Measurements from ENCODE around the gene GJB5.

The GJB5 gene

GRCh38 chr1:34739613-34740012 is 15.2 kb upstream of the GJB5 start:
- H2AK5ac ChIP-seq (ENCODE audit: low read length), result no peak overlapping the region
- H2BK5ac ChIP-seq (ENCODE audit: low read length), result no peak overlapping the region
- no peak overlapping the region for H4K5ac ChIP-seq (ENCODE audit: low read length)
- H3K4ac ChIP-seq (ENCODE audit: low read depth, low read length), result no peak overlapping the region
- no peak overlapping the region for H3K27ac ChIP-seq (ENCODE audit: low read depth, low read length)
- DNase-seq, result peak; percentile 31
- H3K27me3 ChIP-seq (ENCODE audit: insufficient read depth, low read length, poor library complexity), result no peaks in the 10 kb centered on the region
- H3K4me3 ChIP-seq (ENCODE audit: low read length), result no peak overlapping the region
- H2BK15ac ChIP-seq (replicated peaks; ENCODE audit: low read depth), result no peak overlapping the region
- H3K56ac ChIP-seq (ENCODE audit: low read length), result peak overlapping the region; percentile 64
- no peak overlapping the region for H3K23ac ChIP-seq (ENCODE audit: low read length)
- no peak overlapping the region for H2BK120ac ChIP-seq (ENCODE audit: low read depth, low read length)
- no peaks in the 10 kb centered on the region for H3K36me3 ChIP-seq (ENCODE audit: control insufficient read depth, insufficient read depth, low read length)
- H4K8ac ChIP-seq (ENCODE audit: low read depth, low read length), result no peak overlapping the region
- H3K79me1 ChIP-seq (ENCODE audit: low read length), result no peaks in the 10 kb centered on the region
- WGBS (ENCODE audit: extremely low coverage, insufficient coverage, low lambda C conversion rate), result no CpG with 5 or more reads among the region's 3 CpGs
- H3K79me2 ChIP-seq (ENCODE audit: control insufficient read depth, insufficient read depth, low read length), result no peaks in the 10 kb centered on the region
- H3K18ac ChIP-seq (ENCODE audit: low read length), result no peak overlapping the region
- H3K9ac ChIP-seq (ENCODE audit: low read length), result no peak overlapping the region
- H3K4me1 ChIP-seq (ENCODE audit: control insufficient read depth, low read depth, low read length), result peaks cover 2% of the 10 kb centered on the region
- H3K4me2 ChIP-seq (ENCODE audit: low read length), result no peak overlapping the region

DNA sequence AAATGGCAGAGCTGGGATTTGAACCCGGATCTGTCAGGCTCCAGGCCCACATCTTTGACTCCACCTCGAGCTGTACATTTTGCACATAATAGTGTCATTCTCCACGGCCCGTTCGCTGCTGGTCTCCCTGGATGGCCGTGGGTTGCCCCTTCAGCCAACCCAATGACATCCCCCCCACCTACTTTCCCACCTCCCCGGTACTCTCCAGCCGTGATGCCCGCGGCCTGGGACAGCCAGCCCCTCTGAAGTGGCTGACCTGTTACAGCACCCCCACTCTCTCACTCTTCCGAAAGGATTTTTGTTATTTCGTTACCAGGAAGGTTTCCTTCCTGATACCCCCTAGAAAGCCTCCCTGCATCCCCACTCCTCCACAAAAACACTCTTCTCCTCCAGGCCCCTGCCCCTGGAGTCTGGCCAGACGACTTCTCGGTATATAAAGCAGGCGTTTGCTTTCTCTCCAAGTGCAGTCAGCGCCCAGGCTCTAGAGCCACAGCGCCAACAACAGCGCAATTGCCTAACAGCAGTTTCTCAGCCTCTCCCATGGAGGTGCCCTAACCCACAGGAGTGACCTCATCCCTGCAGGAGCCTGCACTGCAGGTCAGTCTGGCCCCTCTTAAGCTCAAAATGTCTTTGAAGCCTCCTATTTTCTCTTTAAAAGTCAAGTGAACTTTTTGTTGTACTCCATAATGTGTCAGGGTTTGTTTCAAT is 14.5 kb upstream of the GJB5 start:
- Histone ChIP-seq H3K4me3 (ENCODE audit: low read length) (no peak overlapping the region), H4K8ac (ENCODE audit: low read depth, low read length) (no peak overlapping the region), H3K79me1 (ENCODE audit: low read length) (no peaks in the 10 kb centered on the region), H2AK5ac (ENCODE audit: low read length) (no peak overlapping the region), H2BK120ac (ENCODE audit: low read depth, low read length) (no peak overlapping the region), H3K18ac (ENCODE audit: low read length) (no peak overlapping the region), H3K4ac (ENCODE audit: low read depth, low read length) (no peak overlapping the region), H3K9ac (ENCODE audit: low read length) (no peak overlapping the region), H3K27me3 (ENCODE audit: insufficient read depth, low read length, poor library complexity) (no peaks in the 10 kb centered on the region), H3K4me1 (ENCODE audit: control insufficient read depth, low read depth, low read length) (peaks cover 2% of the 10 kb centered on the region), H3K36me3 (ENCODE audit: control insufficient read depth, insufficient read depth, low read length) (no peaks in the 10 kb centered on the region), H3K56ac (ENCODE audit: low read length) (no peak overlapping the region), H3K79me2 (ENCODE audit: control insufficient read depth, insufficient read depth, low read length) (no peaks in the 10 kb centered on the region), H2BK15ac (replicated peaks; ENCODE audit: low read depth) (no peak overlapping the region), H4K5ac (ENCODE audit: low read length) (no peak overlapping the region), H2BK5ac (ENCODE audit: low read length) (no peak overlapping the region), H3K23ac (ENCODE audit: low read length) (no peak overlapping the region), H3K4me2 (ENCODE audit: low read length) (no peak overlapping the region), H3K27ac (ENCODE audit: low read depth, low read length) (no peak overlapping the region)
- DNase-seq, result peak; percentile 86
- no CpG with 5 or more reads among the region's 18 CpGs for WGBS (ENCODE audit: extremely low coverage, insufficient coverage, low lambda C conversion rate)

DNA sequence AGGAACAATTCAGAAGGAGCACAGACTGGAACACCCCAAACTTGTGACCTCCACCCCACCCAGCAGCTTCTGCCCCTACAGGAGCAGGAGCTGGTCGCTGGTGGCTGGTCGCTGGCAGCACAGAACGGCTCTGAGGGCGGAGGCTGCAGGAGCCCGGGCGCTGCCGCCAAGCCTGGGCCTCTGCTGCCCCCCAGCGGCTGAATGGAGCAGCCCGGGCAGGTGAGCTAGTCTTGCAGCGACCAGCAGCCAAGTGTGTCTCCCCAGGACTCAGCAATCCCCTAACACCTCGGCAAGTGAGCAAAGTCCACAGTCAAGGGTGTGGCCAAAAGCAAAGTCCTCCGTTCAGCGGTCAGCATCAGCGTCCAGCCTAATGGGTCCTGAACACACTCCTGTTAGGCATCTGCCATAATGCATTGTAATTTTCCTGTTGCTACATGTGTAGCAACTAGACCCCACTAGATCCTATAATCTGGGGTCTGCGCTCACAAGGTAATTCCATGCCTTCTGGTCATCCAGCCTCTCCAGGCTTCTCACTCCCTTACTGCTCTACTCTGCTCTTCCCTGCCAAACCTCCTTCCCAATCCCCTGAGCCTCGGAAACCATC is 12.1 kb upstream of the GJB5 start:
- H3K4me2 ChIP-seq (ENCODE audit: low read length), result no peak overlapping the region
- H2BK120ac ChIP-seq (ENCODE audit: low read depth, low read length), result no peak overlapping the region
- peak overlapping the region; percentile 67 for H3K56ac ChIP-seq (ENCODE audit: low read length)
- H4K8ac ChIP-seq (ENCODE audit: low read depth, low read length), result no peak overlapping the region
- DNase-seq, result peak; percentile 82
- H3K4ac ChIP-seq (ENCODE audit: low read depth, low read length), result no peak overlapping the region
- peak overlapping the region; percentile 56 for H4K5ac ChIP-seq (ENCODE audit: low read length)
- no peaks in the 10 kb centered on the region for H3K79me1 ChIP-seq (ENCODE audit: low read length)
- H3K27me3 ChIP-seq (ENCODE audit: insufficient read depth, low read length, poor library complexity), result no peaks in the 10 kb centered on the region
- H3K23ac ChIP-seq (ENCODE audit: low read length), result no peak overlapping the region
- H2BK5ac ChIP-seq (ENCODE audit: low read length), result no peak overlapping the region
- H3K4me3 ChIP-seq (ENCODE audit: low read length), result no peak overlapping the region
- H3K79me2 ChIP-seq (ENCODE audit: control insufficient read depth, insufficient read depth, low read length), result no peaks in the 10 kb centered on the region
- H3K18ac ChIP-seq (ENCODE audit: low read length), result no peak overlapping the region
- H3K27ac ChIP-seq (ENCODE audit: low read depth, low read length), result no peak overlapping the region
- no peak overlapping the region for H3K9ac ChIP-seq (ENCODE audit: low read length)
- no peak overlapping the region for H2BK15ac ChIP-seq (replicated peaks; ENCODE audit: low read depth)
- no peak overlapping the region for H2AK5ac ChIP-seq (ENCODE audit: low read length)
- H3K36me3 ChIP-seq (ENCODE audit: control insufficient read depth, insufficient read depth, low read length), result no peaks in the 10 kb centered on the region
- peaks cover 2% of the 10 kb centered on the region for H3K4me1 ChIP-seq (ENCODE audit: control insufficient read depth, low read depth, low read length)
- no CpG with 5 or more reads among the region's 16 CpGs for WGBS (ENCODE audit: extremely low coverage, insufficient coverage, low lambda C conversion rate)

GRCh38 chr1:34743775-34744174 is 11.1 kb upstream of the GJB5 start:
- Histone ChIP-seq H3K4me2 (ENCODE audit: low read length) (no peak overlapping the region), H4K5ac (ENCODE audit: low read length) (no peak overlapping the region), H2BK5ac (ENCODE audit: low read length) (no peak overlapping the region), H3K27me3 (ENCODE audit: insufficient read depth, low read length, poor library complexity) (no peaks in the 10 kb centered on the region), H2BK120ac (ENCODE audit: low read depth, low read length) (no peak overlapping the region), H3K36me3 (ENCODE audit: control insufficient read depth, insufficient read depth, low read length) (no peaks in the 10 kb centered on the region), H2BK15ac (replicated peaks; ENCODE audit: low read depth) (no peak overlapping the region), H3K4me3 (ENCODE audit: low read length) (no peak overlapping the region), H3K23ac (ENCODE audit: low read length) (no peak overlapping the region), H3K56ac (ENCODE audit: low read length) (no peak overlapping the region), H3K9ac (ENCODE audit: low read length) (no peak overlapping the region), H4K8ac (ENCODE audit: low read depth, low read length) (no peak overlapping the region), H3K4me1 (ENCODE audit: control insufficient read depth, low read depth, low read length) (peaks cover 2% of the 10 kb centered on the region), H3K4ac (ENCODE audit: low read depth, low read length) (no peak overlapping the region), H3K79me1 (ENCODE audit: low read length) (no peaks in the 10 kb centered on the region), H3K18ac (ENCODE audit: low read length) (no peak overlapping the region), H2AK5ac (ENCODE audit: low read length) (no peak overlapping the region), H3K79me2 (ENCODE audit: control insufficient read depth, insufficient read depth, low read length) (no peaks in the 10 kb centered on the region), H3K27ac (ENCODE audit: low read depth, low read length) (no peak overlapping the region)
- whole genome bisulfite sequencing (ENCODE audit: extremely low coverage, insufficient coverage, low lambda C conversion rate), result no CpG with 5 or more reads among the region's 6 CpGs
- DNase-seq, result no peak

DNA sequence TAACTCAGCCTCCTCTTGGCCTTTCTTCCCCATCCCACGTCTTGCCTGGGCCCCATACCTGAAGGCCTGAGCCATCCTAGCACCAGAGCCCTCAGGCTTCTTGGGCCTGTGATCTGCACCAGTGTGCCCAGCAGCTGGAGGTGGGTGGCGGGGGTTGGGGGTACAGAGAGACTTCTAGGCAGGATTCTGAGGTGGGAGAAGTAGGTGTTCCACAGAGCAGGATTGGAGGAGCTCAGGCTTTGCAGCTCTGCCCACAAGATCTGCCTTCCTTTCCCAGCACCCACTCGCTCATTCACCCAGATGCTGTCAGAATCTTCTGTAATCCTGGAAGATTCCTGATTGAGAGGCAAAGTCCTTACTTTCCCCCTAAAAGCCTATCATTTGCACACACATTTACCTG is 10.0 kb upstream of the GJB5 start:
- no peak overlapping the region for H3K23ac ChIP-seq (ENCODE audit: low read length)
- WGBS (ENCODE audit: extremely low coverage, insufficient coverage, low lambda C conversion rate), result no CpG with 5 or more reads among the region's 3 CpGs
- H3K56ac ChIP-seq (ENCODE audit: low read length), result no peak overlapping the region

More for the DNA sequence above, 10.0 kb upstream of the GJB5 start:
- Histone ChIP-seq H3K4me1 (ENCODE audit: control insufficient read depth, low read depth, low read length) (peaks cover 5% of the 10 kb centered on the region), H3K9ac (ENCODE audit: low read length) (no peak overlapping the region), H3K36me3 (ENCODE audit: control insufficient read depth, insufficient read depth, low read length) (no peaks in the 10 kb centered on the region), H2BK5ac (ENCODE audit: low read length) (no peak overlapping the region), H3K4me3 (ENCODE audit: low read length) (no peak overlapping the region), H3K27ac (ENCODE audit: low read depth, low read length) (no peak overlapping the region), H2BK120ac (ENCODE audit: low read depth, low read length) (no peak overlapping the region), H3K18ac (ENCODE audit: low read length) (no peak overlapping the region), H3K4me2 (ENCODE audit: low read length) (no peak overlapping the region), H3K79me1 (ENCODE audit: low read length) (no peaks in the 10 kb centered on the region), H2AK5ac (ENCODE audit: low read length) (no peak overlapping the region), H2BK15ac (replicated peaks; ENCODE audit: low read depth) (no peak overlapping the region), H4K5ac (ENCODE audit: low read length) (no peak overlapping the region), H4K8ac (ENCODE audit: low read depth, low read length) (no peak overlapping the region), H3K79me2 (ENCODE audit: control insufficient read depth, insufficient read depth, low read length) (no peaks in the 10 kb centered on the region), H3K27me3 (ENCODE audit: insufficient read depth, low read length, poor library complexity) (no peaks in the 10 kb centered on the region), H3K4ac (ENCODE audit: low read depth, low read length) (no peak overlapping the region)
- DNase-seq, result no peak
